Ovary (tissue), 3 donors: ENCODE measurements around the gene YAE1.

Experiments
- EP300 ChIP-seq: sonication (generic); formaldehyde crosslinking; IDR thresholded peaks from one replicate; pipeline ENCODE4 v1.6.1; 2017; ENCODE audit warnings: antibody characterized with exemption
- POLR2A ChIP-seq: fragments of 450-650 bp; IDR thresholded peaks from one replicate; pipeline ENCODE4 v1.6.1; 2017; ENCODE audit warnings: antibody characterized with exemption, mild to moderate bottlenecking, moderate library complexity
- TF ChIP-seq, protein P1 (sequence below), 3 donors: fragments of 450-650 bp in 2 of 3; fragments of 200-600 bp in 1 of 3; IDR thresholded peaks; one replicate each; pipeline versions ENCODE4 v1.5.1 to v1.8.0; 2016 to 2022; ENCODE audit warnings: antibody characterized with exemption in 3 of 3, mild to moderate bottlenecking in 1 of 3
- donor health status: DM: no; HTN: no; CAD: no.

DNA sequence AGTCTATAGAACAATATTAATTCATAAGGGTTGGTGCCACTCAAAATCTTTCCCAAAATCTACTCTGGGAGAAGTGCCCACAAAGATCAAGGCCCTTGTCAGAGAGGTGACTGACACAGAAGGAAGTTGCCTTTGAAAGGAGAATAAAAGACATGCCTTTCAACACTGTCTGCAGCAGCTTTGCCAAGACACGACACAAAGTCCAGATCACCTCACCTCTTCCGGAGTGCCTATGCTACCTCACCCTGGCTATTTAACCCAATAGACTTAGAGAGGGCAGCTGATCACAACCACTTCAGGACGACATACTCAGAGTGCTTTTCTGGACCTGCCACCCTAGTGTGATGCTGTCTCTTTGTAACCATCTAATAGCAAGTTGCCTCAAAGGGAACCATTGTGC lies 49.0 kb upstream of the YAE1 start:
- TF ChIP-seq POLR2A (no peak), EP300 (no peak)
- TF ChIP-seq, protein P1, sequence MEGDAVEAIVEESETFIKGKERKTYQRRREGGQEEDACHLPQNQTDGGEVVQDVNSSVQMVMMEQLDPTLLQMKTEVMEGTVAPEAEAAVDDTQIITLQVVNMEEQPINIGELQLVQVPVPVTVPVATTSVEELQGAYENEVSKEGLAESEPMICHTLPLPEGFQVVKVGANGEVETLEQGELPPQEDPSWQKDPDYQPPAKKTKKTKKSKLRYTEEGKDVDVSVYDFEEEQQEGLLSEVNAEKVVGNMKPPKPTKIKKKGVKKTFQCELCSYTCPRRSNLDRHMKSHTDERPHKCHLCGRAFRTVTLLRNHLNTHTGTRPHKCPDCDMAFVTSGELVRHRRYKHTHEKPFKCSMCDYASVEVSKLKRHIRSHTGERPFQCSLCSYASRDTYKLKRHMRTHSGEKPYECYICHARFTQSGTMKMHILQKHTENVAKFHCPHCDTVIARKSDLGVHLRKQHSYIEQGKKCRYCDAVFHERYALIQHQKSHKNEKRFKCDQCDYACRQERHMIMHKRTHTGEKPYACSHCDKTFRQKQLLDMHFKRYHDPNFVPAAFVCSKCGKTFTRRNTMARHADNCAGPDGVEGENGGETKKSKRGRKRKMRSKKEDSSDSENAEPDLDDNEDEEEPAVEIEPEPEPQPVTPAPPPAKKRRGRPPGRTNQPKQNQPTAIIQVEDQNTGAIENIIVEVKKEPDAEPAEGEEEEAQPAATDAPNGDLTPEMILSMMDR (IDR thresholded peaks at IDR 0.05): no peak
